ENCODE results near the gene TCHP.

TCHP gene

DNA sequence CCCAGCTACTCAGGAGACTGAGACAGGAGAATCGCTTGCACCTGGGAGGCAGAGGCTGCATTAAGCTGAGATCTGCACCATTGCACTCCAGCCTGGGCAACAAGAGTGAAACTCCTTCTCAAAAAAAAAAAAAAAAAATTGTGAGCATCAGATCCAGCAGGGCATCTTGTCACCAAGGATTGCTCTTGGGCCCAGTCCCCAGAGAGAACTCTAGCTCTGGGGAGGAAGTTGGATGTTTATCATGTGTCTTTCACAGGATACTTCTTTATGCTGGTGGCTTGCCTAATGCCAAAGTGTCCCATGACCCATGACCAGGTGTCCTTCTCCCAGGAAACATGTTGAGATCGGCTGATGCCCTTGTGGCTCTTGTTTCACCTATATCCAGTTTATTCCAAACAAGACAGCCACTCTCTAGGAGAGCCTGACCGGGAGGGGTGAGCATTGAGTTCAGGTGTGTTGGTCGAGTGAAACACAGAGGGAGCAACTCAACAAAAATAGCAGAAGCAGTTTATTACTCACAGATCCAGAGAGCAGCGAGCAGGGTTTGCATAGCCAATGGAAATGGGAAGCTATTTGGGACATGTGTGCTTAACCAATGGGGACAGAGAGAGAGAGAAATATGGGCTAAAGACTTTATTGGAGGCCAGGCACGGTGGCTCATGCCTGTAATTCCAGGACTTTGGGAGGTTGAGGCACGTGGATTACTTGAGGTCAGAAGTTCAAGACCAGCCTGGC is 6.6 kb upstream of the TCHP start:
- Histone ChIP-seq H3F3A (ENCODE audit: insufficient read depth) (no peaks in the 10 kb centered on the region), H3K9me2 (replicated peaks; ENCODE audit: insufficient read depth, low read length) (no peaks in the 10 kb centered on the region), H3K79me2 (ENCODE audit: insufficient read depth, low read length) (no peaks in the 10 kb centered on the region), H3K9me3 (ENCODE audit: insufficient read depth, low read length) (no peaks in the 10 kb centered on the region), H3K27me3 (ENCODE audit: low read length) (no peaks in the 10 kb centered on the region), H3K4me2 (ENCODE audit: low read depth, low read length, poor library complexity, severe bottlenecking) (no peak overlapping the region), H3K36me3 (ENCODE audit: low read length) (no peaks in the 10 kb centered on the region), H4K20me1 (ENCODE audit: low read depth, low read length) (no peaks in the 10 kb centered on the region), H2AFZ (ENCODE audit: low read depth, low read length, severe bottlenecking) (no peak overlapping the region), H3K4me3 (ENCODE audit: insufficient read depth, low read length, poor library complexity, severe bottlenecking) (no peak overlapping the region), H3K27ac (ENCODE audit: low read depth, low read length) (no peak overlapping the region), H3K9ac (ENCODE audit: low read length) (no peak overlapping the region)
- TF ChIP-seq, protein P1, sequence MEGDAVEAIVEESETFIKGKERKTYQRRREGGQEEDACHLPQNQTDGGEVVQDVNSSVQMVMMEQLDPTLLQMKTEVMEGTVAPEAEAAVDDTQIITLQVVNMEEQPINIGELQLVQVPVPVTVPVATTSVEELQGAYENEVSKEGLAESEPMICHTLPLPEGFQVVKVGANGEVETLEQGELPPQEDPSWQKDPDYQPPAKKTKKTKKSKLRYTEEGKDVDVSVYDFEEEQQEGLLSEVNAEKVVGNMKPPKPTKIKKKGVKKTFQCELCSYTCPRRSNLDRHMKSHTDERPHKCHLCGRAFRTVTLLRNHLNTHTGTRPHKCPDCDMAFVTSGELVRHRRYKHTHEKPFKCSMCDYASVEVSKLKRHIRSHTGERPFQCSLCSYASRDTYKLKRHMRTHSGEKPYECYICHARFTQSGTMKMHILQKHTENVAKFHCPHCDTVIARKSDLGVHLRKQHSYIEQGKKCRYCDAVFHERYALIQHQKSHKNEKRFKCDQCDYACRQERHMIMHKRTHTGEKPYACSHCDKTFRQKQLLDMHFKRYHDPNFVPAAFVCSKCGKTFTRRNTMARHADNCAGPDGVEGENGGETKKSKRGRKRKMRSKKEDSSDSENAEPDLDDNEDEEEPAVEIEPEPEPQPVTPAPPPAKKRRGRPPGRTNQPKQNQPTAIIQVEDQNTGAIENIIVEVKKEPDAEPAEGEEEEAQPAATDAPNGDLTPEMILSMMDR (IDR thresholded peaks at IDR 0.05; ENCODE audit: insufficient read depth, low read length, poor library complexity, severe bottlenecking), result no peak
- no peak for TF ChIP-seq EZH2phosphoT487 (conservative IDR thresholded peaks at IDR 0.05; ENCODE audit: low read length)

DNA sequence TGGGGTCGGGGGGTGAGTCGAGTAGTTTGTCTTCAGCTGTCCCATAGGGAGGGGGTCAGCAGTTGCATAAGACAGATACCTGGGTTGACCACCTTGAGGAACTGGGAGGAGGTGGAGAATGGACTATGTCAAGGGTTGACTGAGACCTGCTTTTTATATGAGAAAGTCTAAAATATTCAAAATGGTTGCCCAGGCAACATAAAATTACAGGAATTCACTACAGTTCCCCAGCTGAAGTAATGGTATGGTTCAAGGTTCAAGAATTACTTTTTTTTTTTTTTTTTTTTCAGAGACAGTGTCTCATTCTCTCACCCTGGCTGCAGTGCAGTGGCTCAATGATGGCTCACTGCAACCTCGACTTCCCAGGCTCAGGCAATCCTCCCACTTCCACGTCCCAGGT is 5.1 kb upstream of the TCHP start:
- Histone ChIP-seq H2AFZ (ENCODE audit: low read depth, low read length, severe bottlenecking) (no peak overlapping the region), H3K27me3 (ENCODE audit: low read length) (no peaks in the 10 kb centered on the region)

DNA sequence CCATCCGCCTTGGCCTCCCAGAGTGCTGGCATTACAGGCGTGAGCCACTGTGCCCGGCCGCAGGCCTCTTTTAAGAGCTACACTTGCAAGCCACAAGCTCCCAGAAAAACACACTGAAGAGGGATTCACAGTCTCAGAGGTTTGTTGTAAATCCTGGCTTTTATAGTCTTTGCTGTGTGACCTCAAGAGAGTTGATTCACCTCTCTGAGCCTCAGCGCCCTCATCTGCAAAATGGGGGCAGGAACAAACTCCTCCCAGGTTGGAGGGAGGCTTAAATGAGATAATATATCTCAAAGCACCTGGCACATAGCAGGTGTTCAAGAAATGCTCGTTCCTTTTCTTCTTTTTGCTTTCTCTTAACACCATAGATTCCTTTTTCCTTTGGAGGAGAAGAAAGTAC is 3.9 kb upstream of the TCHP start:
- no peak for TF ChIP-seq EZH2phosphoT487 (conservative IDR thresholded peaks at IDR 0.05; ENCODE audit: low read length)
- TF ChIP-seq, protein P1 (IDR thresholded peaks at IDR 0.05; ENCODE audit: insufficient read depth, low read length, poor library complexity, severe bottlenecking), result no peak
- Histone ChIP-seq H4K20me1 (ENCODE audit: low read depth, low read length) (no peaks in the 10 kb centered on the region), H2AFZ (ENCODE audit: low read depth, low read length, severe bottlenecking) (no peak overlapping the region), H3K9me3 (ENCODE audit: insufficient read depth, low read length) (no peaks in the 10 kb centered on the region), H3F3A (ENCODE audit: insufficient read depth) (no peaks in the 10 kb centered on the region), H3K27me3 (ENCODE audit: low read length) (no peaks in the 10 kb centered on the region), H3K36me3 (ENCODE audit: low read length) (no peaks in the 10 kb centered on the region), H3K4me3 (ENCODE audit: insufficient read depth, low read length, poor library complexity, severe bottlenecking) (no peak overlapping the region), H3K9me2 (replicated peaks; ENCODE audit: insufficient read depth, low read length) (no peaks in the 10 kb centered on the region), H3K9ac (ENCODE audit: low read length) (no peak overlapping the region), H3K79me2 (ENCODE audit: insufficient read depth, low read length) (peaks cover 11% of the 10 kb centered on the region; the same call in 1 of the 2 replicates), H3K4me2 (ENCODE audit: low read depth, low read length, poor library complexity, severe bottlenecking) (no peak overlapping the region), H3K27ac (ENCODE audit: low read depth, low read length) (no peak overlapping the region)

More for the DNA sequence above, 5.1 kb upstream of the TCHP start:
- no peak for TF ChIP-seq EZH2phosphoT487 (conservative IDR thresholded peaks at IDR 0.05; ENCODE audit: low read length)
- TF ChIP-seq, protein P1 (IDR thresholded peaks at IDR 0.05; ENCODE audit: insufficient read depth, low read length, poor library complexity, severe bottlenecking), result no peak
- no peak overlapping the region for H3K9ac ChIP-seq (ENCODE audit: low read length)
- H3K36me3 ChIP-seq (ENCODE audit: low read length), result no peaks in the 10 kb centered on the region
- no peak overlapping the region for H3K4me3 ChIP-seq (ENCODE audit: insufficient read depth, low read length, poor library complexity, severe bottlenecking)
- H3K79me2 ChIP-seq (ENCODE audit: insufficient read depth, low read length), result no peaks in the 10 kb centered on the region
- H4K20me1 ChIP-seq (ENCODE audit: low read depth, low read length), result no peaks in the 10 kb centered on the region
- H3F3A ChIP-seq (ENCODE audit: insufficient read depth), result no peaks in the 10 kb centered on the region
- H3K4me2 ChIP-seq (ENCODE audit: low read depth, low read length, poor library complexity, severe bottlenecking), result no peak overlapping the region
- H3K9me2 ChIP-seq (replicated peaks; ENCODE audit: insufficient read depth, low read length), result no peaks in the 10 kb centered on the region
- no peaks in the 10 kb centered on the region for H3K9me3 ChIP-seq (ENCODE audit: insufficient read depth, low read length)
- H3K27ac ChIP-seq (ENCODE audit: low read depth, low read length), result no peak overlapping the region
